ENCODE results near the gene LONRF2.
A peak's percentile ranks its signal among the peaks of the same experiment; 100 is the strongest.
"Not testable (repeated sequence)": the region's sequence is repeated elsewhere in the genome, so short reads cannot be mapped to it uniquely, and the experiment has no call there.

LONRF2 gene

GRCh38 chr2:100262555-100263320 is 59.6 kb downstream of the LONRF2 start:
- peak; percentile 37 for DNase-seq (ENCODE audit: low spot score)
- Mint-ChIP-seq H3K9me3 (no peaks in the 10 kb centered on the region), H3K36me3 (ENCODE audit: low read depth) (no peaks in the 10 kb centered on the region), H3K4me3 (no peak overlapping the region), H3K27ac (no peak overlapping the region), H3K27me3 (ENCODE audit: low read depth) (no peaks in the 10 kb centered on the region), H3K4me1 (ENCODE audit: low read depth) (peaks cover 2% of the 10 kb centered on the region)

GRCh38 chr2:100262046-100262445 is 60.3 kb downstream of the LONRF2 start:
- no peak overlapping the region for H3K27ac Mint-ChIP-seq
- H3K9me3 Mint-ChIP-seq = no peaks in the 10 kb centered on the region
- H3K36me3 Mint-ChIP-seq (ENCODE audit: low read depth) = no peaks in the 10 kb centered on the region
- H3K4me3 Mint-ChIP-seq = no peak overlapping the region
- DNase-seq (ENCODE audit: low spot score) = no peak
- peaks cover 2% of the 10 kb centered on the region for H3K4me1 Mint-ChIP-seq (ENCODE audit: low read depth)
- H3K27me3 Mint-ChIP-seq (ENCODE audit: low read depth) = no peaks in the 10 kb centered on the region

- Mint-ChIP-seq H3K27ac (no peak overlapping the region), H3K36me3 (ENCODE audit: low read depth) (no peaks in the 10 kb centered on the region), H3K4me3 (no peak overlapping the region), H3K27me3 (ENCODE audit: low read depth) (no peaks in the 10 kb centered on the region), H3K4me1 (ENCODE audit: low read depth) (peaks cover 2% of the 10 kb centered on the region), H3K9me3 (no peaks in the 10 kb centered on the region)
- no peak for DNase-seq (ENCODE audit: low spot score)
Measured at GRCh38 chr2:100260712-100261620, 61.3 kb downstream of the LONRF2 start.

- no peaks in the 10 kb centered on the region for H3K36me3 Mint-ChIP-seq (ENCODE audit: low read depth)
- H3K27ac Mint-ChIP-seq = no peak overlapping the region
- H3K4me3 Mint-ChIP-seq = no peak overlapping the region
- H3K27me3 Mint-ChIP-seq (ENCODE audit: low read depth) = no peaks in the 10 kb centered on the region
- H3K9me3 Mint-ChIP-seq = no peaks in the 10 kb centered on the region
- H3K4me1 Mint-ChIP-seq (ENCODE audit: low read depth) = peaks cover 2% of the 10 kb centered on the region
- DNase-seq (ENCODE audit: low spot score) = no peak
Measured at GRCh38 chr2:100259106-100259505, 63.2 kb downstream of the LONRF2 start.

GRCh38 chr2:100257939-100258338 is 64.4 kb downstream of the LONRF2 start:
- Mint-ChIP-seq H3K9me3 (no peaks in the 10 kb centered on the region), H3K36me3 (ENCODE audit: low read depth) (no peaks in the 10 kb centered on the region), H3K27ac (no peak overlapping the region), H3K4me1 (ENCODE audit: low read depth) (peaks cover under 1% of the 10 kb centered on the region), H3K27me3 (ENCODE audit: low read depth) (no peaks in the 10 kb centered on the region), H3K4me3 (no peak overlapping the region)
- DNase-seq (ENCODE audit: low spot score) = no peak

- Mint-ChIP-seq H3K27ac (no peak overlapping the region), H3K4me1 (ENCODE audit: low read depth) (no peaks in the 10 kb centered on the region), H3K27me3 (ENCODE audit: low read depth) (no peaks in the 10 kb centered on the region), H3K36me3 (ENCODE audit: low read depth) (no peaks in the 10 kb centered on the region), H3K4me3 (no peak overlapping the region), H3K9me3 (no peaks in the 10 kb centered on the region)
- DNase-seq (ENCODE audit: low spot score) = no peak
Measured at GRCh38 chr2:100256849-100257248, 65.5 kb downstream of the LONRF2 start.

GRCh38 chr2:100256416-100256815 is 65.9 kb downstream of the LONRF2 start:
- Mint-ChIP-seq H3K4me1 (ENCODE audit: low read depth) (no peaks in the 10 kb centered on the region), H3K27me3 (ENCODE audit: low read depth) (no peaks in the 10 kb centered on the region), H3K9me3 (no peaks in the 10 kb centered on the region), H3K27ac (no peak overlapping the region), H3K4me3 (no peak overlapping the region), H3K36me3 (ENCODE audit: low read depth) (no peaks in the 10 kb centered on the region)
- no peak for DNase-seq (ENCODE audit: low spot score)

- Mint-ChIP-seq H3K4me1 (ENCODE audit: low read depth) (no peaks in the 10 kb centered on the region), H3K9me3 (no peaks in the 10 kb centered on the region), H3K36me3 (ENCODE audit: low read depth) (no peaks in the 10 kb centered on the region), H3K27ac (no peak overlapping the region), H3K27me3 (ENCODE audit: low read depth) (no peaks in the 10 kb centered on the region), H3K4me3 (no peak overlapping the region)
- no peak for DNase-seq (ENCODE audit: low spot score)
Measured at GRCh38 chr2:100254646-100255210, 67.6 kb downstream of the LONRF2 start.

GRCh38 chr2:100253786-100254185 is 68.5 kb downstream of the LONRF2 start:
- no peaks in the 10 kb centered on the region for H3K36me3 Mint-ChIP-seq (ENCODE audit: low read depth)
- no peaks in the 10 kb centered on the region for H3K27me3 Mint-ChIP-seq (ENCODE audit: low read depth)
- DNase-seq (ENCODE audit: low spot score) = no peak
- no peak overlapping the region for H3K27ac Mint-ChIP-seq
- H3K4me3 Mint-ChIP-seq = no peak overlapping the region
- peaks cover 2% of the 10 kb centered on the region for H3K4me1 Mint-ChIP-seq (ENCODE audit: low read depth)
- H3K9me3 Mint-ChIP-seq = no peaks in the 10 kb centered on the region

GRCh38 chr2:100252811-100253698 is 69.2 kb downstream of the LONRF2 start:
- Mint-ChIP-seq H3K27ac (no peak overlapping the region), H3K36me3 (ENCODE audit: low read depth) (no peaks in the 10 kb centered on the region), H3K4me1 (ENCODE audit: low read depth) (peaks cover 2% of the 10 kb centered on the region), H3K4me3 (no peak overlapping the region), H3K27me3 (ENCODE audit: low read depth) (no peaks in the 10 kb centered on the region), H3K9me3 (no peaks in the 10 kb centered on the region)
- no peak for DNase-seq (ENCODE audit: low spot score)

- Mint-ChIP-seq H3K27ac (no peak overlapping the region), H3K4me3 (no peak overlapping the region), H3K27me3 (ENCODE audit: low read depth) (no peaks in the 10 kb centered on the region), H3K9me3 (no peaks in the 10 kb centered on the region), H3K4me1 (ENCODE audit: low read depth) (peaks cover 2% of the 10 kb centered on the region), H3K36me3 (ENCODE audit: low read depth) (no peaks in the 10 kb centered on the region)
- DNase-seq (ENCODE audit: low spot score) = no peak
Measured at GRCh38 chr2:100250645-100251044, 71.7 kb downstream of the LONRF2 start.

- no peaks in the 10 kb centered on the region for H3K36me3 Mint-ChIP-seq (ENCODE audit: low read depth)
- H3K27me3 Mint-ChIP-seq (ENCODE audit: low read depth) = no peaks in the 10 kb centered on the region
- H3K4me1 Mint-ChIP-seq (ENCODE audit: low read depth) = peaks cover 2% of the 10 kb centered on the region
- H3K4me3 Mint-ChIP-seq = no peak overlapping the region
- H3K9me3 Mint-ChIP-seq = no peaks in the 10 kb centered on the region
- no peak overlapping the region for H3K27ac Mint-ChIP-seq
- DNase-seq (ENCODE audit: low spot score) = no peak
Measured at GRCh38 chr2:100248971-100249370, 73.3 kb downstream of the LONRF2 start.

- H3K9me3 Mint-ChIP-seq; H3K4me1 Mint-ChIP-seq (ENCODE audit: low read depth); H3K4me3 Mint-ChIP-seq; H3K27ac Mint-ChIP-seq; H3K36me3 Mint-ChIP-seq (ENCODE audit: low read depth); DNase-seq (ENCODE audit: low spot score); H3K27me3 Mint-ChIP-seq (ENCODE audit: low read depth): not testable (repeated sequence)
Measured at GRCh38 chr2:100248556-100248955, 73.7 kb downstream of the LONRF2 start.
